GM15510 (cell line): ENCODE measurements around the gene NEGR1.

Experiments used
- POLR2A ChIP-seq: IDR thresholded peaks from 3 replicates; pipeline ENCODE4 v1.6.1; 2011; ENCODE audit warnings: borderline replicate concordance; ENCODE audit not compliant: insufficient read length; ENCODE audit errors: extremely low read depth

NEGR1 gene

DNA sequence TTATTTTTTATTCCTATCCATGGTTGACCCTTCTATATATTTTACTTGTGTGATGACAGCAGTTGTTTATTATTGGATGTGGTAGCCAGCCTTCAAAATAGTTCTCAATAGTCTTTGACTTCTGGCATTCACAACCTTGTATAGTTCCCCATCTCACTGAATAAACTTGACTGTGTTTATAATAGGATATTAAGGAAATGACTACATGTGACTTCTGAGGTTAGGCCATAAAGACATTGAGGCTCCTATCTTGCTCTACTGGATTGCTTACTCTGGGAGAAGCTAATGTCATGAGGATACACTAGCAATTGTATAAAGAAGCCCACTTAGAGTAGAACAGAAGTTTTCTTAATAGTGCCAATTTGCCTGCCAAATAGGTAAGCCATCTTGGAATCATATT, 231.8 kb downstream of the NEGR1 start:
- TF ChIP-seq POLR2A = no peak

- TF ChIP-seq POLR2A = no peak
These were observed 244.5 kb downstream of the NEGR1 start for GRCh38 chr1:72037745-72038343.

DNA sequence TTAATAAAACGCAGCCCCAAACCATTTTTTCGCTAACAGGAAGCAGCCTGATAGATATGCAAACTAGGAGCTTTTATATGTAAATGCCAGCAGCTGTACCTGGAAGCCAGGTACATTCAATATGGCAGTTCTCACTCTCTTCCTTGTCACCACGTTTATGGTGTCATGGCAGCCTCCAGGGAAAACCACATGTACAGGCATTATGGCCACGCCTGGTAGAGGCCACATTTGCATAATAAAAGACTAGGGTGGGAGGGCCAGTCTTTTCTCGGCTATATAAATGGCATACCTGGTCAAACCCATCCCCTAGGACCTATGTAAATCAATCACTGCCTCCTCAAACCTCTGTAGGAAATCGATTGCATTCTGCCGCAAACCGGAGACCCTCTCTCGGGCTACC, 247.5 kb downstream of the NEGR1 start:
- no peak for TF ChIP-seq POLR2A

DNA sequence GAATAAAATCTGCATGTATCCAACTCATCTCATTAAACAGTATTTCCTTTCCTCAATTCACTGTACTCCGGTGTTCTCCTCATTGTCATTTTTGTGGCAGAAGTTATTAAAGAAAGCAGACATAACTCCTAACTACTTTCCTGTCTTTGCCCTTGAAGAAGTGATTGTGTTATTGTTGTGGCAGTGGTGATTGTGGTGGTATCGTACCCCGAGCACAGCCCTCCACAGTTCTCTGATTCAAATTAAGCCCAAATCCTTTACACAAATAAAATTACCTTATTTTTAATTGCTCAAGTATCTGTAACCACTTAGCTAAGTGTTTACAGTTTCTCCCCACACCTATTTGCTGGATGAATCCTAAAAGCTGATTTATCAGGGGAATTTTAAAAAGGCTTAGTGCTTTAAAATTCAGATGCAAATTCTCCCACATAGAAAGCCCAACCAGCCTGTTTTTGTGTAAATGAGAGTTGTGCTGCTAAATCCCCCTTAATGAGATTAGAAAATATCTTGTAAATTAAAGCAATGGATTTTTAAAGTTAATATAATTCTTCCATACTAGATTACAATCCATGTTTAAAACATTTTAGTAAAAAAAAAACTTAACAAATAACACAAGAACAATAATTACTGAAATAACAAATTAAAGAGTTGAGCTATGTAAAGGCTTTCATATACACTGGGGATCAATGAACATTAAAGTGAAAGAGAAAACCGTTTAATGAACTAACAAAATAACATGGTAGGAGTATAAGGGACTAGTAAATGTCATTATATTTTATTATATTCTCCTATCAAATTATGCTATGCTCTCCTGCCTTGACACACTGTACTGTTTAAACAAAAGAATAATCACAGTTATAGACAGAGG, 259.0 kb downstream of the NEGR1 start:
- TF ChIP-seq POLR2A = no peak

DNA sequence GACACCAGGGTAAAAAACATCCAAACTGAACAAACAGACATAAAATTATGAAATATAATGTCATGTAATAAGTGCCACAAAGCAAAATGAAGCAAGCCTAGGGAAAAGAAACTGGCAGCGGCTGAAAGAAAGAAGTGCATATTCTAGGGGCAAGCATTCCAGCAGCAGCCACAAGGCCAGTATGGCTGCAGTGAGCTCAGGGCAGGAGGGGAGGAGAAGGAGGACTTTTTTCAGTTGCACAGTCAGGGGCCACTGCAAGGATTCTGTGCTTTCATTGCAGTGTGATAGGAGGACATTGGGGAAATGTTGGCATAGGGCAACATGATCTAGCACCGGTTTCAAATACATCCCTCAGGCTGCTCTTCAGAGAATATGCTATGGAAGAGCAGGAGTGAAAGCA, 263.8 kb downstream of the NEGR1 start:
- no peak for TF ChIP-seq POLR2A

GRCh38 chr1:72015006-72015405, 267.3 kb downstream of the NEGR1 start:
- TF ChIP-seq POLR2A = no peak

DNA sequence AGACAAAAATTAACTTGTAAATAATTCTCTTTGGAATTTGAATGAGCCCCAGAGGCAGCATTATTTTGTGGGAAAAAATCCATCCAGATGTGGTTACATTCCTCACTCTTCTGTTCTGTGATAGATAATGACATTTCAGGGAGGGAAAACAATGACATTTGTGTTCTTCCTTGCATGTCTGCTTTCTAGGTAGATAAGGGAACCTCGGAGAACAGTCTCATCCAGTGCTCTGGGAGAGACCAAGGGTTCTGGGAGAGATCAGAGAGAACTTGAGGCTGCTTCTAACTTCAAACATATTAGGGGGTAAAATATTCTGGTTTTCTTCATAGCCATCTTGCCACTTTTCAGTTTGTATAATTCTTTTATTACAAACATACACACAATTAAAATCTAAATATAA, 269.2 kb downstream of the NEGR1 start:
- no peak for TF ChIP-seq POLR2A

GRCh38 chr1:72011721-72012120, 270.6 kb downstream of the NEGR1 start:
- no peak for TF ChIP-seq POLR2A

DNA sequence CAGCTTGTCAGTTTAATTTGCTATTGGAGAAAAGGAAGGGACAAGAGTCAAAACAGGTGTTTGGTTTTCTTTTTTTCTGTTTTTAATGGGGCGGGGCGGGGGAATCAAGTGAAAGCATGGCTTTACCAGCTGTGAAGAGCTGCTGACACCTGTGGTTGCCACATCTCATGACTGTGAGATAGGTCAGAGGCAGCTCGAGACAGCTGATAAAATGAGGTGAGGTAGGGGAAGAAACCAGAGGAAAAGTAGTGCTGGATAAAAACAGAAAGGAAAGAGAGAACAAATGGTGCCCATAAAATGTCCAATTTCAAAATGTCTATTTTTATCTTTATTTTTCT, 272.3 kb downstream of the NEGR1 start:
- no peak for TF ChIP-seq POLR2A

DNA sequence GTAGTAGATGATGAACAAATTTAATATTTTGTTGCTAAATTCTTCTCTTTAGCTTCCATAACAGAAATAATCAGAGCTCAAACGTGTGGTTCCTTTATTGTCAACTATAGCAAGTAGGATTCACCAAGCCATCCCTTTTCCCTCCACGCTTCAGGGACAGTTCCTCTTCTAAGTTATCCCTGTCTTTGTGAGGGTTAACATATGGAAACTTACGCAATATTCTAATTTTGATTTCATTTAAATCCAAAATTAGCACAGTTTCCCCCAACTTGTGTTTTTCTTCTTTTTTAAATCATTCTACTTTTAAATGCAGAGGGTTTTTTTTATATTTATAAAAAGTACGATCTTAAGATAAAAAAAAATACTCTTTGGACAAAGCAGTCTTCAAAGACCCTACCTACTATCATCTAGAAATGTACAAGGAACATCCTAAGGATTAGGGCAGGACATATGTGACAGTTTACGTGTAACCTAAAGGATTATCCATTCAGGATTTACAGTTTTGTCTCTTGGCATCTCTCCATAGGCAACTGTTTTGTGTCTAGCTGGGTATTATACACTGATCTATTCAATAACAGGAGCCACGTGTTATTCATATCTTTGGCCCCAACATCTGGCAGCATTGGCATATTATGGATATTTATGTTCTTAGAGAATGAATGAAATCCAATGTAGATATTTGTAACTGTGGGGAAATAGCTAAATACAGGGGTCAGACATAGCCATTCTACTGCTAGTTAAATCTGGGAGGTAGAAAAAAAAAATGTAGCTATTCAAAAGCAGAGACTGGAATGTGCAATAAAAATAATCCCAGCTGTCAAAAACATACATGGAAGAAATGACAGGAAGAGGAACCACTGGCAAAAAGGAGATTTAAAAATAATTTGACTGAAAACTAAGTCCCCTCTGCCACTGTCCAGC, 272.9 kb downstream of the NEGR1 start:
- no peak for TF ChIP-seq POLR2A

- no peak for TF ChIP-seq POLR2A
These were observed 275.0 kb downstream of the NEGR1 start for GRCh38 chr1:72007312-72007711.

DNA sequence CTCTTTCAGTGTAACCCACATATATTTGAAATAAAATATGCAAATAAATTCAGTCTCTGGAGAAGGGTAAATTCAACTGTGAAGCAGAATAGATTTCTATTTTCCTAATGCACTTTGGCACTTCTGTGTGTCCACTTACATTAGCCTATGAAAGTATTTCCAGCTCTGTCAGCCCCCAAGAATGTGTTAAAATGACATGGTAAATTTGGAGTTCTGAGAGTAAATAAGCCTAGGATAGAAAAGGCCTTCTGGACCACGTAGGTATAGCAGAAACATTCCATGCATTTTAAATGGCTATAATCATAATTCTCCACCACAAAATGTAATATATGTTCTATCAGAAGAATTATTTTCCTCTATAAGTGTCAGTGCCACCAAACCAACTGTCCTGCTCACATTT, 276.2 kb downstream of the NEGR1 start:
- no peak for TF ChIP-seq POLR2A

DNA sequence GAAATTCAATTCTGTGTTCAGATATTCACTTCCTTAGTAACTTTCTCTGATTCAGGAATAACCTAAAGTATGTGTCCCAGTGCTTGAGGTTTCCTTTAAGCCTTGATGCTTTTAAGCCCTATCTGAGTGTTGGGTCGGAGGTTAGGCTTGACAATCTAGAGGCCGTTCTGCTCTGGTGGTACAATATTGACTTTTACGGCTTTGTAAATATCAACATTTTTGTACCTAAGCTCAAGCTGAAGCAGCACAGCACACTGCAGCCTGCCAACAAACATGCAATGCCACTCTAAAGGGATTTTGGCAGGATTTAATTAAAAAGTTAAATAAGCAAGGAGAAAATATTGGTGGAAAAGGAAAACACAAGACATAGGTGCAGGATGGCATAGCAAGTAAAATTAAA, 279.2 kb downstream of the NEGR1 start:
- TF ChIP-seq POLR2A = no peak

DNA sequence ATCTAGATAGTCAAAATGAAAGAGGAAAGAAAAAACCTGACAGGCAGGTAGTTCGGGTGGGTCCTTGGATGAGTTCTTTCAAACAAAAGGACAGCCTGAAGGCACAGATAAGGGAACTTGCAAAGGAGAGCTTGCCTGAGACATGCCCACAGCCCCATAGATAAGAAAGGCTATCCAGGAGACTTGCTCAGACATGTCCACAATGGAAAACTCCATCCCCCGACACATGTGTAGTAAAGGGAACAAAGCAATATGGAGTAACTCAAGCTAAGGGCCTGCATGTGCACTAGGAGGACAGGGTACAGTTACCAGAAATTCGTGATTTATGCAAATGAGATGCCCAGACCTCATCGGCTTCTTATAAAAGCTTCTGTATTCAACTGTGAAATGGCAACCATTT, 281.5 kb downstream of the NEGR1 start:
- no peak for TF ChIP-seq POLR2A

GRCh38 chr1:71994646-71995045, 287.7 kb downstream of the NEGR1 start:
- no peak for TF ChIP-seq POLR2A
